DMS153 treated with DMSO at 0.1 percent for 48 hours (cell line): Measurements from ENCODE around the gene GPC1.
A peak's percentile ranks its signal among the peaks of the same experiment; 100 is the strongest.

ENCODE experiments used
- DNase-seq: peaks from one replicate; lab custom pipeline; 2025; ENCODE audit not compliant: unreplicated experiment; lab: John Stamatoyannopoulos, UW

GPC1 gene

DNA sequence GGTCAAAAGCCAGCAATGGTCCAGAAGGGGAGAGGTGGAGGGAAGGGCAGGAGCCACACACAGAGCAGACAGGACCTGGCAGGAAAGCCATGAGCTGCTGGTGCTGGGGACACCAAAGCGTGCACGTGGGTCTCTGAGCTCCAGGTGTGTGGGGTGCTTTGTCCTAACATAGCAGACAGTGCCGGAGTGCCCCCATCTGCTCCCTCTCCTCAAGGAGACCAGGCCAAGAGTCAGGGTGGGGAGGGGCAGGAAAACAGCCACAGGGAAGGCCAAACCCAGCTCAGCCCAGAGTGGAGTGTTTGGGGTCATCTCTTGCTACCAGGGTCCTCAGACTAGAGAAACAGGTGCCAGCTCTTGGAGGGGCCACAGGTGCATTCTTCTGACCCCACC lies 4.2 kb upstream of the GPC1 start:
- DNase-seq, result no peak

DNA sequence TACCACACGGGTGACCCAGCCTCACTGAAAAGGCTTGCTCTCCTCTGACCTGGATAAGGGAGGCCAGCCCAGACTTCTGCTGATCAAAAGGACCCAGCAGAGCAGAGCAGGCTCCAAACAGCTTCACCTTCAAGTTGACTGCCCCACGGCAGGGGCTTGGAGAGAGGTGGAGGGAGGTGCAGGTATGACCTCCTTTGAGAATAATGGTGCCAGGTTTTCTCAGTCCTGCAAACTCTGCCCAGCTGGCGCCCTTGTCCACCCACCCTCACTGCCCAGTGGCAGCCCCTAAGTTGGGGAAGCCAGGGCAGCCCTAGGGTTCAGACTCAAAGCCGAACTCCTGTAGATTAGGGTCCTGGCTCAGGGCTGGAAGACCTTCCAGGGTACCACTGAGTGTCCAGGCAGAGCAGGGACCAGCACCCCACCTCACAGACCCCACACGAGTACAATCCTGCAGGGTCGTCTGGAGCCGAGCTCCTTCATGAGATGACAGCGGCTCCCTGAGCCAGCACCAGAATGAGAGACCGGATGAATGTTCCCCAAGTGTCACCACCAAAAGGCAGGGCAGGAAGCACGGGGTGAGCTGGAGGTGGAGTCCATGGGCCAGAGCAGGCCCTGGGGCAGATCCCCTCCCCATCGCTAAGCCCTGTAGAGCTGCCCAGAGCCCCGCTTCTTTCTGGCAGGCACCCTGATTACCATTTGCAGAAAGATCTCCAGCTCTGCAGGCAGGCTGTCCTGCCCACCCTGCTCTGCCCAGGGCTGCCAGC lies 3.6 kb upstream of the GPC1 start:
- DNase-seq, result no peak

DNA sequence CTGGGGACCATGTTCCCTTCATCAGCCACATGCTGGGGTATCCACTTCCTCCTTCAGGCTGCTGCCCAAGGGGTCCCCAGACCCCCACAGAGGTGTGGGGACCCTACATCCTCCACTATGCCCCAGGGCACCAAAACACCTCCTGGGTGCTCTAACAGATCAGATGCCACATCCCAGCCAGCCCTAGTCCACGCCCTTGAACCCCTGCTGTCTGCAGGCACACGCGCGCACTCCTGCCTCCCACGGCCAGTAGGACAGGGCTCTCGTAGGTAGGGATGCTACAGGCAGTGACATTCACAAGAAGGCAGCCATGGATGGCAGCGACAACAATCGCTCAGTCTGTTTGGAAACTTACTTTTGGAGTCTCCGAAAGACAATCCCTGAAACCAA lies 3.0 kb upstream of the GPC1 start:
- DNase-seq, result no peak

DNA sequence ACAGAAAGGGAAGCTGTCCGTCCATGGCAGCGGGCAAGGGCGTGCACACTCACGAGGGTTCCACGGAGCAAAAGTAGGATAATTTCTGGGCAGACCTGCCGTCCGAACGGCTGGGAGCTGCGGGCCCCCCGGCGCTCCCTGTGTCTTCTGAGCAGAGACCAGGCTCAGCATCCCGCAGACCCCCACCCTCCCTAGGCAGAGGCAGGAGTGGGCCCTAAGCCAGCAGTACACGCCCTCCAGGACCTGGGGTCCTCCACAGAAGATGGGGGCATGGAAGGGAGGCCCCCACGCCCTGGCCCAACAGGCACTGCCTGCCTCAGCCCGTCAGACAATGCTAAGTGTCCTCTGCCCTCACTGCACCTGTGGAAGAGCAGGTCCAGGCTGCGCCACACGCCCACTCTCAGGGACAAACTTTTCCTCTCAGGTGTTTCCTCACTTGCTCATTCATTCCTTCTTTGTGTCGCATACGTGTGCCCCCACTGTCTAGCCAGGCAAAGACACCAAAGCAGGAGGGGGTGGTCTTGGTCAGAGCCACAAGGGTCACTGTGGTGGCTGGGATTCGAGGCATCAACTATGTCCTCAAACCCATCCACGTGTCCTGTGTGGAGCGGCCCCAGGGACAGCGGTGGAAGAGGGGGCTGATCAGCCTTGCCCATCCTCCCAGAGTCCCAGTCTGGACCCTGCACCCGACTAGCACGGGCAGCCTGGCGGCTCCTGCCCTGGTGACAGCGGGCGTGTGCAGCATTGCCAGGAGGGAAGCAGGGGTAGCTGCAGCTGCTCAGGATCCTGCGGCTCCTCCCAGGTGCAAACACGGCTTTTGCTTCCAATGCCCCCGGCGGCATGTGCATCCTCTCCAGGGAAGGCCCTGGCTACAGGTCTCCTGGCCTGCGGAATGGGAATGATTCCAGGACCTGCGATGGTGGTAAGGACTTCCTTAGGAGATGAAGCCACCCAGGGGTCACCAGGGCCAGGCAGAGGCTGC lies 2.4 kb upstream of the GPC1 start:
- no peak for DNase-seq

DNA sequence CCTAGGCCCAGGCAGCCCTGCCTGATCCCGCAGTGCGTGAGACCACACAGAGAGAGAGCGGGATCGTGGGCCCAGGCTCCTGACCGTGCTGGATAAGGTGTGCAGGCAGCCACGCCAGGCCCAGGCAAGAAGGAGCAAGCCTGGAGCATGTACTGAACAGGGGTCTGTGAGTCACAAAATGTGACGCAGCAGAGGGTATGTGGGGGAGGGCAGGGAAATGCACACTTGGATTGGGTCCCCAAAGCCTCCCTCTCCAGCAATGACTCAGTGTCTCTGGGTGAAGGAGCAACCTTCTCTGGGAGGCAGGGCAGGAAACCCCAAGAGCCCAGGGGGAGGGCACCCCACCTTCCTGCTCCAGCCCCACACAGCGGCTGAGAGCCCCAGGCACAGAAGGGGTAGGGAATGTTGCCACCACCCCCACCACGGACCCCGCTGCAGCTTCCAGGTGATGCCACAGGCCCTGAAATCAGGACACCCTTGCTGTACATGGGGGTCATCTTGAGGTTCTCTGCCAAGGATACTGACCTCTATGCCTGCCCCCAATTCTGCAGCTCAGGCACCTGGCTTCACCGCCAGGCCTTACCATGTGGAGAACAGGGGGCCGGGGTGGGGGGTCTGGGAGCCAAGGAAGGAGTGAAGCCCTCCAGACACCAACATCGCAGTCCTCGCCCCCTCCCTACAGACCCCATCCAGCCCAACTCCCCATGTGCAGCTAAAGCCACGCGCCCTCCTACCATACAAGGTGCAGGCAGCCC lies 1.3 kb upstream of the GPC1 start:
- DNase-seq, result no peak

DNA sequence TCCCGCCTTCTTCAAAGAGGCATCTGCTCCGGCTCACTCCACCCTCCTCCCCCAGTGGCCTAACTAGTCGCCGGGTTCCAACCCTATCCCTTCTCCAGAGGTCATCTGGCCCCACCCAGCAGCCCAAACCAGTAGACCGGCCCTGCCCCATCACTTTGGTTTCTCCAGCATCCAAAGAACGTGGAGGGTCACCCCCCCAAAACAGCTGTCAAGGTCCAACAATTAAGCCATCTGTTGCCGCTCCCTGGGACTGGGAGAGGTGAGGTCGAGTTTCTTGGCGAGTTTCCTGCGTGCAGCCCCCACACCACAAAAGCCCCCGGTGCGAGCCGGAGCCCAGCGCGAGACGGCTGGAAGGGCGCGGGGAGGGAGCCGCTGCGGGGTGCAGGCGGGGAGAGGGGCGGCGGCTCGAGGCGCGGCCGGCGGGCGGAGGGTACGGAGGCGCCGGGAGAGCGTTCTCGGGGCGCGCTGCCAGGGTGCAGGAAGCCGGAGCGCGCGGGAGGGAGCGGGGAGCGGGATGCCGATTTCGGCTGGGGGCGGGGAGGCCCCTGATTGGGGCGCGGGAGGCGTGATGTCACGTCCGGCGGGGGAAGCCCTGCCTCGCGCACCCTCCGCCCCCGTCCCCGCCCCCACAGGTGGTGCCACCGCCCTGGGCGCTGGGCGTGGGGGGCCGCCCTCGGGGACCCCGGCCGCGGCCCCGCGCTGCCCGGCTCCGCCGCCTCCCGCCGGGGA lies 571 bp upstream of the GPC1 start:
- peak; percentile 49 for DNase-seq

DNA sequence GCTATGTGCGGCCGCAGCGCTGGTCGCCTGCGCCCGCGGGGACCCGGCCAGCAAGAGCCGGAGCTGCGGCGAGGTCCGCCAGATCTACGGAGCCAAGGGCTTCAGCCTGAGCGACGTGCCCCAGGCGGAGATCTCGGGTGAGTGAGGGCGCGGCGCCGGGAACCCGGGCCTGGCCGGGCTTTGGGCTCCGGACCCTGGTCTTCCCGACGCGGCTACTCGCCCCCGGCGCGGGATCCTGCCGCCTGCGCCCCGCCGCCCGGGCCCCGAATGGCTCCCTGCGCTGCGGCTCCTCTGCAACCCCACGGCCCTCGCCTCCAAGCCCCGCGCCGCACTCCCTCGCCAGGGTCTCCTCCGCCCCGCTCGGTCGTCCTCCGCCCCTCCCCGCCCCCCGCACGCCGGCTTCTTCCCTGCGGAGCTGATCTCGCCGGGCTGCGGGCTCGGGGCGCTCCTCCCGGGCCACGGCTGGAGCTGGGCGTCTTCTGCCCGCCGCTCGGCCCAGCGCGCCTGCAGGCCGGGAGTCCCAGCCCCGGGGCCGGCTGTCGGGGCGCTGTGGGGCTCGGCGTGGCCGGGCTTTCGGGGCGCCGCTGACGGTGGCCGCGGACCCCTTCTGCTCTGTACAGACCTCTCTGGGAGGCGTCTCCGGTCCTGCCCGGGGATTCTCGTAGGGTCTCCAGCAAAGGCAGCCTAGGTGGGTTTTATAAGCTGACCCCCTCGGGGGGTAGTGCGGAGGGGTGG lies 652 bp downstream of the GPC1 start:
- no peak for DNase-seq

DNA sequence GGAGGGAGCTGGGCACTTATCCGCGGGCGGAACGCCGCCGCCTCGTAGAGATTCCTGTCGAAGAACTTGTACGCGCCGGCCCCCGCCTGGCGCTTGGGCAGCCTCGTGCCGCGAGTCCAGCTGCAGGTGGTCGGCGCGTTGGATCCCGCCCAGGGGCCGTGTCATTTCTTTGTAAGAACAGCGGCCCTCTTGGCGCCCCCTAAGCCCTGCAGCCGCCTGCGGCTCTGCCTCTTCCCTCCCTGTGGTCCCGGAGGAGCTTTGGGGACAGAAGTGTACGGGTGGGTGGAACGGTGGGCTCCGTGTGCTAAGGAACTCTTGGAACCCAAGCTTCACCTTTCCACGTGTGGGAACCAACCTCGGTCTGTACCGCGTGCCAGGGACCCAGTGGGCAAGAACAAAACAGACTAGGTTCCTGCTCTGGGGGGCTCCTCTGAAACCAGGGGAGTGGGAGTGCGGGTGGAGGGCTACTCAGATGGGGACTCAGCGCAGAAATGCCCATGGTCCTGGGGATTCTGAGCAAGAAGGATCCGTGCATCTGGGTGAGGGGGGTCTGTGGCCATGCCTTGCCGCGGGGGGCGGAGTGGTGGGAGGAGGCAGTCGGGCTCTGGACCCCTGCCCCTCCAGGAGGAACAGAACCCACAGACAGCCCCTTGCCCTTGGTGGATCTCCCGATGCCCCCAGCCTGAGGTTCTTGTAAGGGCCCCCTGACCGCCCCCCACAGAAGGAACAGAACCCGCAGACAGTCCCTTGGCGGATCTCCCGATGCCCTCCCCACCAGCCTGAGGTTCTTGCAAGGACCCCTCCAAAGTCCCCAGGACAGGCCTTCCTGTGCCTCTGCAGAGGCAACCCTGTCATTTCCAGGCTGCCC lies 1.5 kb downstream of the GPC1 start:
- DNase-seq, result no peak

DNA sequence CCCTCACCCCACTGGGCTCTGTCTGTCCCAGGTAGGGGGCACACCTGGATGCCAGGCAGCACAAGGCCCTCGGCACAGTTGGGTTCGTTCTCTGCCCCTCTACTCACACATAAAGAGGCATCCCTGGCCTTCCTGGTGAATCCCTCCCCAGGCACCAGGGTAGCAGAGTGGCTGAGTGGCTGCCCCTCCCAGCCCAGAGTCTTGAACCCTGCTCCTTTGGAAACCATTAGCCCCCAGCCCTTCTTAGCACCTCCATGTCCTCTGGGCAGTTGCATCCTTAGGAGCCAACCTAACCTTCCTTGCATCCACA lies 2.0 kb downstream of the GPC1 start:
- no peak for DNase-seq

DNA sequence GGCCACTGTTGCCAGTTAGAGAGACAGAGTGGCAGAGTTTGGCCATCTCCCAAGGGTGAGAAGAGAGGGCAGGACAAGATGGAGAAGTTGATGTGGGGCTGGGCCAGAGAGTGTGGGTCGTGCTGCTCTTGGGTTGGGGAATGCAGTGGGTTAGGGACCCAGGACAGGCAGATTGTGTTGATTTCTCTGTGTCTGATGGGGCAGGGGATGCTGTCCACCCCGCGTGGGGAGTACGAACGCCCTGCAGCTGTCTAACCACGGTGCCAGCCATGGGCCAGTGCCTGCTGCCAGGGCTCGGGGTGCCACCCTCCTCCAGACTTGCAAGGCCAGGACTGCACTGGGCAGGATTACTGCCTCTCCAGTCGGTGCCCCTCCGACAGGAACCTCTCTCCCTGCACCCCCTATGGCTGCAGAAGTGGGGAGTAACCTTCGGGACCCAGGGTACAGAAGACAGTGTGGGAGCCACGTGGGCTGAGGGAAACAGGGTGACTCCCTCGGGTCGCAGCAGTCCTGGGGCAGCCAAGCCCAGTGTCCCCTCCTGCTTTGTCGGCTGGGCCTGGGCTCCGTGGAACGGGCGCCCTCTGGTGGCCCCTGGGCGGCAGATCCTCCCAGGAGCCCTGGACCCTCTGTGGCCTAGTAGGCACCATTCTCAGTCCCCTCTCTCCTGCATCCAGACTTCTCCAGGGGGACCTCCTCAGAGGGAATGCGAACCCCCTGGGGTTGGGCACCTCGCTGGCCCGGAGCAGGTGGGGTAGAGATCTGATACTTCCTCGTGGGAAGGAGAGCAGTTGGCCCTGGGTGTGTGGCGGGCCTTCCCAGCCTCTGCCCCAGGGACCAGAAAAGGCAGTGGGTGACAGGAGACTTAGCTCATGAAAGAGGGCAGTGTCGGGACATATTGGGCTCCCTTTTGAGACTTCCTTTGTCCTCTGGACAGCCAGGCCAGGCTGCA lies 2.7 kb downstream of the GPC1 start:
- DNase-seq, result no peak

DNA sequence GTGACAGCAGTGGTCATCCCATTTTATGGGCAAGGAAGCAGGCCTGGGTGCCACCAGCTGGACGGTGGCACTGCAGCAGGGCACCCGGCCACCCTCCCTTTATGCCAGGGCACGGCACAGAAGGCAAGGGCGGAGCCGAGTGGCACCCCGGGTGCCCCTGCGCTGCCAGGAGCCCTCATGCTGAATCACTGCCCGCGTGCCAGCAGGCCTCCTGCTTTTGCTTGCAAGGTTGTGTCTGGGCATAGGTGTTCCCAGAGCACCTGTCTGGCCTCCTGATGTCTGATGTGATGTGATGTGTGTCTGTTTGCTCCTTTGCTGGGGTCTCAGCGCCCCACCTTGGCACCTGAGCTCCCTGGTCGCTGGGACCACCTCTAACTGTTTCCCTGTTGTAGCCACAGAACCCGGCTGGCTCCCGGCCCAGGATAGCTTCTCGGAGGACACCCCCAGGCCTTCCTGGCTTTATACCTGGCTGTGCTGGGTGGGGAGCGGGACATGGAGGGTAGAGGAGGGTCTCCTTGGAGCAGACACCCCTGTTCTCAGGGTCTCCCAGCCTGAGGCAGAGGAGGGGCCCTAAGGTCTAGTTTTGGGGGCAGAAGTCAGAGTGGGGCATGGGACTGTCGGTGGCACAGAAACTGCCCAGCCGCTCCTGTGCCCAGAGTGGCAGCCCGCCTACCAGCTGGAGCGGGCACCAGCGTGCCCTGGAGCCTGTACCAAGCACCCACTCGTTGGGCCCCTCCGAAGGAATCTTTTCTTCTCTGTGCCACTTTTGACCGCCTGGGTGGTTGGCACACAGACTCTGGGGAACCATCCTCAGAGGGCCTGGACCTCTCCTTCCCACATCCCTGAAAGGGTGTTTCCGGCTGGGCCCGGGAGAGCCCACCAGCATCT lies 3.6 kb downstream of the GPC1 start:
- DNase-seq, result no peak

DNA sequence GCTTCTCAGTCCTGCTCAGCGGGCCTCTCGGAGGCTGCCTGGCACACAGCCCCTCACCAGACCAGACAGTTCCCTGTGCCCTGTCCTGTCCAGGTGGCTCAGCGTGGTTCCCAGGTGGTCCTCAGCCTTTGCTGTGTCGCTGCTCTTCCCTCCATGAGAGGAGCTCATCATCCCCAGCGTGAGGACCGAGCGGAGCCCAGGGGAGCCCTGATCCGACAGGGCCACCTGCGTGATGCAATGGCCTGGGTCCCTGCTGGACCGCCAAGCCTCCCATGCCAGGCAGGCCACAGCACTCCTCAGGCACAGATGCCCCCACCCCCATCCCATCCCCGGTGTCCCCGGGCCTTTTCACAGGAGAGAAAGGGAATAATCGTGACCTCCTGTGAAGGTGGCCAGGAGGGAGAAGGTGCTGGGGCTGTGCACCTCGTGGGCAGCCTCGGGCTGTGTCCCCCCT lies 4.3 kb downstream of the GPC1 start:
- DNase-seq, result no peak

DNA sequence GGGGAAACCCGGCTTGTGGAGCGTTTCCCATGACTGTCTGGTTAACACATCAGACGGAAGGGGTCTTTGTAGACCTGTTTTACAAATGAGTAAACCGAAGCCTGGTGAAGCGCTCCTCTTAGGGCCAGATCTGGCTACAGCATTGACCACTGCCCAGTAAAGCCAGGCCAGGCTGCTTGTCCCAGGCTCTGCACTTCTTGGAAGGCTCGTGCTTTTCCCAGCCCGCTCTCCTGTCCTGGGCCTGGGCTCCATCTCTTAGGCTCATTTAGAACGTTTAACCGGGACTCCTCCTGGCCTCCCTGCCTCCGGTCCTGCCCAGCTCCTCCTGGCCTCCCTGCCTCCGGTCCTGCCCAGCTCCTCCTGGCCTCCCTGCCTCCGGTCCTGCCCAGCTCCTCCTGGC lies 4.8 kb downstream of the GPC1 start:
- DNase-seq, result no peak

DNA sequence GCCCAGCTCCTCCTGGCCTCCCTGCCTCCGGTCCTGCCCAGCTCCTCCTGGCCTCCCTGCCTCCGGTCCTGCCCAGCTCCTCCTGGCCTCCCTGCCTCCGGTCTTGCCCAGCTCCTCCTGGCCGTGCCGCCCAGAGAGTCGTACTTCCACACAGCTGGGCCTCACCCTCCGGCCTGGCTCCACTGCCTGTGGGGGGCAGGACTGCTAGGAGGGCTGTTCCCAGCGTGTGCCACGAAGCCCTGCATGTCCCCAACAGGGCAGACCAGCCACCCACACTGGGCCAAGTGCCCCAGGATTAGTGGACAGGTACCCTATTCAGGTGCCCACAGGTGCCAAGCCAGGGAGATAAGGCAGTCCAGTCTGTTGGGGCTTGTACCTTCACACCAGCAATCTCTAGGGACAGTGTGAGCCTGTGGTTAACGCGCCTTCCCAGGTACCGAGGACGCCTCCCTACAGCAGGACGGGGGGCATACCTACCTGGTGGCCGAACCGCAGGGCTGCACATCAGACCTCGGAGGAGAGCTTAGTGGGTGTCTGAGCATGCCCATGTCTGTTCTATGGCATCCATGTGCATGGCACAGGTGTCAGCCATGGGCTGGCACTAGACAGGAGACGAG lies 5.3 kb downstream of the GPC1 start:
- no peak for DNase-seq

DNA sequence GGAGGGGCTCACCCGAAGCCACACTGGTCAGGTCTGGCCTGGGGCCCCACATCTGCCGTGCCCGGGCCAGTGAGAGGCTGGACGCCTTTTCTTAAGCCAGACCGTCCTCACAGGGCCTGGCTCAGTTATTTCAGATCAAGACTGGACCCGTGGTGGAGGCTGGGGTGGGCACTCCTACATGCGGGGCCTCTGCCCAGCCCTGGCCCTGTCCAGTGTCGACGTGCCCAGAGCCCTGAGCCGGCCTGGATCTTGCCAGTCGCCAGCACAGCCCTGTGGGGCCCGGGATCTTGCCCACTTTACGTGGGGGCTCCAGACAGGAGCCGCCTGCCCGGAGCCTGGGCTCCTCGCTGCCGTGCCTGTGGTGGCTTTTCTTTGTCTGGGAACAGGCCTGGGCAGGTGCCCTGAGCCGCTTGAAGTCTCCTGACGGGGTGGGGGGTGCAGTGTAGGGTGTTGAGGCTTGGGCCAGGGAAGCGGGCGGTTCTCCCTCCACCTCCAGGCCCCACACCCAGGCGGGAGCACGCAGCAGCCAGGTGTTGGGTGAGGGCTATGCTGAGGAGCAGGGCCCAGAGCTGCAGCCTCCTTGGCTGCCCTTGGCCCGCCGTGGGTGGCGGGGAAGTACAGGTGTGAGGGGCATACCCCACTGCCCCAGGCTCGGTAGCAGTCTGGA lies 6.0 kb downstream of the GPC1 start:
- DNase-seq, result no peak

DNA sequence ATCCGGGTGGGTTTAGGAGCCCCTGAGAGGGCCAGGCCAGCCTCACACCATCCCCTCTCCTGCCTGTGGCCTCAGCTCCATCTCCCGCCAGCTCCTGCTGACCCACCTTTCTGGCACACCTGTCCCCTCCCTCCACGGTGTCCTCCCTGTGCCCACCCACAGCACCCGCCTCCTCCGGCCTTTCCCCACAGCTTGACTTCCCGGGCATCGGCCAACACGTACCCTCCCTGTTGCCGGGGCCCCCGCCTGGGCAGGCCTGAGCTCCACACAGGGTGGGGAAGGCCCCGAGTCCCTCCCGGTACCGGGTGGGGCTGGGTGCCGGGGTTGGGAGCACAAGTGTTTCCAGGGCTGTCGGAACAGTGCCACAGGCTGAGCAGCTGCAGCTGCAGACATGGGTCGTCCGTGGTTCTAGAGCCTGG lies 6.5 kb downstream of the GPC1 start:
- no peak for DNase-seq
